GM21390 (cell line): Measurements from ENCODE around the gene EEPD1.

Experiments used
- ATAC-seq: cut with Tn5 transposase; IDR thresholded peaks from one replicate; pipeline ENCODE4 v1.9.1; 2021; ENCODE audit not compliant: unreplicated experiment

The EEPD1 gene

GRCh38 chr7:36154255-36155212 is 1.5 kb downstream of the EEPD1 start:
- ATAC-seq = no peak

GRCh38 chr7:36155811-36156361 is 2.8 kb downstream of the EEPD1 start:
- ATAC-seq = no peak

GRCh38 chr7:36157527-36158320 is 4.7 kb downstream of the EEPD1 start:
- no peak for ATAC-seq

- ATAC-seq = no peak
Measured at GRCh38 chr7:36158321-36158605, 5.2 kb downstream of the EEPD1 start.

GRCh38 chr7:36159618-36160017 is 6.6 kb downstream of the EEPD1 start:
- no peak for ATAC-seq

GRCh38 chr7:36160313-36160712 is 7.3 kb downstream of the EEPD1 start:
- ATAC-seq = no peak

- no peak for ATAC-seq
Measured at GRCh38 chr7:36161996-36162395, 8.9 kb downstream of the EEPD1 start.

GRCh38 chr7:36165059-36165458 is 12.0 kb downstream of the EEPD1 start:
- ATAC-seq = no peak

- ATAC-seq = no peak
Measured at GRCh38 chr7:36165802-36166201, 12.7 kb downstream of the EEPD1 start.

- ATAC-seq = no peak
Measured at GRCh38 chr7:36167403-36168050, 14.5 kb downstream of the EEPD1 start.

GRCh38 chr7:36171503-36171902 is 18.4 kb downstream of the EEPD1 start:
- ATAC-seq = peak; percentile 68

- no peak for ATAC-seq
Measured at GRCh38 chr7:36175886-36176285, 22.8 kb downstream of the EEPD1 start.

GRCh38 chr7:36176697-36177096 is 23.6 kb downstream of the EEPD1 start:
- ATAC-seq = no peak

GRCh38 chr7:36180121-36180520 is 27.1 kb downstream of the EEPD1 start:
- ATAC-seq = no peak

- no peak for ATAC-seq
Measured at GRCh38 chr7:36181668-36182067, 28.6 kb downstream of the EEPD1 start.

- no peak for ATAC-seq
Measured at GRCh38 chr7:36182854-36183604, 30.0 kb downstream of the EEPD1 start.

GRCh38 chr7:36185092-36185491 is 32.0 kb downstream of the EEPD1 start:
- peak; percentile 57 for ATAC-seq

- ATAC-seq = no peak
Measured at GRCh38 chr7:36185756-36186155, 32.7 kb downstream of the EEPD1 start.

GRCh38 chr7:36186359-36187121 is 33.5 kb downstream of the EEPD1 start:
- ATAC-seq = no peak

- no peak for ATAC-seq
Measured at GRCh38 chr7:36188266-36188665, 35.2 kb downstream of the EEPD1 start.
